K562 (cell line): Measurements from ENCODE around the gene LOXL4. TPM values are rescaled to one million over a fixed set of nuclear protein-coding genes. Genes with fewer than 3 reads are reported as not detected.

Experiments used
- ARID1B ChIP-seq: fragments of 450-650 bp; IDR thresholded peaks from 2 replicates; pipeline ENCODE4 v1.6.1; 2016; ENCODE audit warnings: antibody characterized with exemption, mild to moderate bottlenecking, inconsistent platforms
- ARID2 ChIP-seq: fragments of 450-650 bp; IDR thresholded peaks from 2 replicates; pipeline ENCODE4 v1.6.1; 2017; ENCODE audit warnings: antibody characterized with exemption, mild to moderate bottlenecking
- CREM ChIP-seq: IDR thresholded peaks from 2 replicates; pipeline ENCODE4 v1.6.1; 2014; ENCODE audit warnings: antibody characterized with exemption, low read depth
- DACH1 ChIP-seq: fragments of 450-650 bp; IDR thresholded peaks from 2 replicates; pipeline ENCODE4 v1.6.1; 2018; ENCODE audit not compliant: partially characterized antibody
- EGR1 ChIP-seq: fragments of 450-650 bp; conservative IDR thresholded peaks from 2 replicates; pipeline ENCODE4 v1.6.1; 2017; ENCODE audit warnings: mild to moderate bottlenecking
- FOSL1 ChIP-seq: fragments of 200-800 bp; sonication (Bioruptor generic); conservative IDR thresholded peaks from 2 replicates; pipeline ENCODE4 v1.6.1; 2016; ENCODE audit warnings: missing genetic modification characterization, missing compliant biosample characterization
- FOXM1 ChIP-seq, 2 experiments: fragments of 450-650 bp in 1 of 2; sonication (generic) in 1 of 2; formaldehyde crosslinking in 1 of 2; IDR thresholded peaks; 2 replicates each; pipeline versions ENCODE4 v1.6.1 to v1.9.0; 2017 to 2022; ENCODE audit warnings: low read depth in 2 of 2, mild to moderate bottlenecking in 2 of 2, missing genetic modification reagents in 1 of 2, moderate library complexity in 1 of 2
- HOXB6 ChIP-seq: fragments of 250-450 bp; sonication (Bioruptor Pico); IDR thresholded peaks from 2 replicates; pipeline ENCODE4 v1.5.1; 2022; ENCODE audit warnings: mild to moderate bottlenecking, borderline replicate concordance
- LARP7 ChIP-seq: fragments of 450-650 bp; IDR thresholded peaks from 2 replicates; pipeline ENCODE4 v1.6.1; 2016
- MEIS2 ChIP-seq: fragments of 450-650 bp; IDR thresholded peaks from 2 replicates; pipeline ENCODE4 v1.6.1; 2014; ENCODE audit warnings: mild to moderate bottlenecking; ENCODE audit not compliant: partially characterized antibody
- NFIC ChIP-seq: fragments of 450-650 bp; IDR thresholded peaks from 2 replicates; pipeline ENCODE4 v1.6.1; 2017; ENCODE audit warnings: mild to moderate bottlenecking, inconsistent platforms
- PHF8 ChIP-seq: fragments of 200-600 bp; sonication (generic); IDR thresholded peaks from 2 replicates; pipeline ENCODE4 v1.6.1; 2012; ENCODE audit warnings: mixed run types, mild to moderate bottlenecking, inconsistent platforms, low read length, moderate library complexity, borderline replicate concordance
- RBM25 ChIP-seq: fragments of 200-400 bp; formaldehyde crosslinking; IDR thresholded peaks from 2 replicates; pipeline ENCODE4 v1.6.1; 2018; ENCODE audit warnings: low read length, low read depth, moderate library complexity; ENCODE audit not compliant: severe bottlenecking
- SMAD2 ChIP-seq: fragments of 150-350 bp; IDR thresholded peaks from 2 replicates; pipeline ENCODE4 v1.6.1; 2014; ENCODE audit warnings: low read depth, mild to moderate bottlenecking, low read length
- SMARCC2 ChIP-seq: fragments of 450-650 bp; IDR thresholded peaks from 2 replicates; pipeline ENCODE4 v1.6.1; 2017; ENCODE audit warnings: antibody characterized with exemption, moderate library complexity, mild to moderate bottlenecking, low read depth
- SMARCE1 ChIP-seq: fragments of 450-650 bp; IDR thresholded peaks from 2 replicates; pipeline ENCODE4 v1.7.1; 2016; ENCODE audit warnings: mild to moderate bottlenecking
- SOX6 ChIP-seq: fragments of 450-650 bp; IDR thresholded peaks from 2 replicates; pipeline ENCODE4 v1.6.1; 2014; ENCODE audit warnings: mild to moderate bottlenecking
- TAF1 ChIP-seq: IDR thresholded peaks from 2 replicates; pipeline ENCODE4 v1.6.1; 2011; ENCODE audit warnings: mild to moderate bottlenecking, low read length, moderate library complexity; ENCODE audit not compliant: insufficient read depth, control insufficient read depth, severe bottlenecking; ENCODE audit errors: extremely low read depth
- TCF7L2 ChIP-seq: fragments of 150-350 bp; IDR thresholded peaks from 2 replicates; pipeline ENCODE4 v1.6.1; 2016; ENCODE audit warnings: low read depth, mild to moderate bottlenecking, low read length, moderate library complexity
- TRIM24 ChIP-seq, 2 experiments: fragments of 450-650 bp; IDR thresholded peaks; 2 replicates each; pipeline ENCODE4 v1.6.1; 2016
- ZNF174 ChIP-seq: fragments of 250-450 bp; sonication (Bioruptor Pico); IDR thresholded peaks from 2 replicates; pipeline ENCODE4 v1.4.0; 2020; ENCODE audit warnings: mild to moderate bottlenecking
- ZNF197 ChIP-seq: fragments of 200-800 bp; sonication (Bioruptor generic); IDR thresholded peaks from 2 replicates; pipeline ENCODE4 v1.6.1; 2016; ENCODE audit warnings: low read depth, missing genetic modification characterization, missing compliant biosample characterization
- ZNF57 ChIP-seq: fragments of 450-650 bp; formaldehyde crosslinking; IDR thresholded peaks from 2 replicates; pipeline ENCODE4 v1.4.0; 2020; ENCODE audit warnings: mild to moderate bottlenecking, moderate library complexity
- polyA plus RNA-seq, 8 experiments: library from polyadenylated mRNA; depleted of rRNA in 4 of 8; stranded (reverse) in 5 of 8; unstranded in 3 of 8; fragments of >200 nt; fragmentation: Nextera tagmentation in 2 of 8; fragmentation: Illumina TruSeq in 1 of 8; extraction: Ambion mirVana in 2 of 8; extraction: Trizol in 1 of 8; gene quantifications; 2 replicates each; pipeline versions ENCODE4 v1.2.1 to v1.2.3, GENCODE V29; 2011 to 2014; ENCODE audit warnings: inconsistent platforms in 1 of 8, missing spikeins in 1 of 8
- total RNA-seq, 7 experiments: library from RNA; depleted of rRNA in 6 of 7; stranded (reverse); fragments of >200 nt in 6 of 7; fragmentation: Illumina TruSeq in 2 of 7; extraction: Trizol in 2 of 7; gene quantifications; 2 replicates each; pipeline versions ENCODE4 v1.2.1 to v1.2.3, GENCODE V29; 2011 to 2021; ENCODE audit warnings: low replicate concordance in 1 of 7
- TF ChIP-seq, protein P1 (sequence below): IDR thresholded peaks from 2 replicates; pipeline ENCODE4 v1.6.1; 2011; ENCODE audit not compliant: insufficient read length; ENCODE audit errors: extremely low read depth
- TF ChIP-seq, protein P2 (sequence below): fragments of 250-450 bp; sonication (Bioruptor Pico); IDR thresholded peaks from 2 replicates; pipeline ENCODE4 v1.8.0; 2022; ENCODE audit warnings: inconsistent platforms
- TF ChIP-seq, protein P3 (sequence below), 3 experiments: IDR thresholded peaks in 2 of 3; conservative IDR thresholded peaks in 1 of 3; 2 replicates each; pipeline ENCODE4 v1.5.1; 2011 to 2012; ENCODE audit warnings: low read length in 3 of 3, mild to moderate bottlenecking in 3 of 3, control low read depth in 2 of 3, improper control_type of control experiment in 1 of 3, inconsistent platforms in 1 of 3, low read depth in 1 of 3, mixed read lengths in 1 of 3, moderate library complexity in 1 of 3; ENCODE audit not compliant: insufficient read depth in 2 of 3

The LOXL4 gene
- total and polyA plus RNA-seq, 9 of the 15 experiments (the other 6 are each of a cell fraction or from before 2014, with no cell fraction given): 0.03 to 0.35 (median 0.05) TPM; not detected in 3

- TF ChIP-seq TAF1 (no peak), TRIM24 (IDR thresholded peaks at IDR 0.05) (peak; percentile 36 to 74; a peak in 3 of 4 replicates), FOXM1 (IDR thresholded peaks at IDR 0.05; ENCODE audit: low read depth) (peak; percentile 73; the same call in 1 of the 2 replicates), FOXM1 (CRISPR knock-in tag; IDR thresholded peaks at IDR 0.05; ENCODE audit: low read depth) (no peak), MEIS2 (peak; percentile 56), LARP7 (no peak), EGR1 (no peak), NFIC (peak; percentile 38), HOXB6 (CRISPR knock-in tag) (no peak), CREM (no peak), DACH1 (peak; percentile 60), ARID1B (peak; percentile 90), SMARCE1 (peak; percentile 59; the same call in 1 of the 2 replicates), SMARCC2 (peak; percentile 28; the same call in 1 of the 2 replicates), SMAD2 (no peak), PHF8 (no peak), ZNF57 (CRISPR knock-in tag) (no peak), ZNF197 (CRISPR knock-in tag) (no peak), FOSL1 (tag) (peak; percentile 45; the same call in 1 of the 2 replicates), ARID2 (no peak), TCF7L2 (no peak), RBM25 (peak; percentile 98), SOX6 (peak; percentile 77), ZNF174 (CRISPR knock-in tag) (no peak)
- TF ChIP-seq, protein P1, sequence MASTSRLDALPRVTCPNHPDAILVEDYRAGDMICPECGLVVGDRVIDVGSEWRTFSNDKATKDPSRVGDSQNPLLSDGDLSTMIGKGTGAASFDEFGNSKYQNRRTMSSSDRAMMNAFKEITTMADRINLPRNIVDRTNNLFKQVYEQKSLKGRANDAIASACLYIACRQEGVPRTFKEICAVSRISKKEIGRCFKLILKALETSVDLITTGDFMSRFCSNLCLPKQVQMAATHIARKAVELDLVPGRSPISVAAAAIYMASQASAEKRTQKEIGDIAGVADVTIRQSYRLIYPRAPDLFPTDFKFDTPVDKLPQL: no peak
- TF ChIP-seq, protein P2, sequence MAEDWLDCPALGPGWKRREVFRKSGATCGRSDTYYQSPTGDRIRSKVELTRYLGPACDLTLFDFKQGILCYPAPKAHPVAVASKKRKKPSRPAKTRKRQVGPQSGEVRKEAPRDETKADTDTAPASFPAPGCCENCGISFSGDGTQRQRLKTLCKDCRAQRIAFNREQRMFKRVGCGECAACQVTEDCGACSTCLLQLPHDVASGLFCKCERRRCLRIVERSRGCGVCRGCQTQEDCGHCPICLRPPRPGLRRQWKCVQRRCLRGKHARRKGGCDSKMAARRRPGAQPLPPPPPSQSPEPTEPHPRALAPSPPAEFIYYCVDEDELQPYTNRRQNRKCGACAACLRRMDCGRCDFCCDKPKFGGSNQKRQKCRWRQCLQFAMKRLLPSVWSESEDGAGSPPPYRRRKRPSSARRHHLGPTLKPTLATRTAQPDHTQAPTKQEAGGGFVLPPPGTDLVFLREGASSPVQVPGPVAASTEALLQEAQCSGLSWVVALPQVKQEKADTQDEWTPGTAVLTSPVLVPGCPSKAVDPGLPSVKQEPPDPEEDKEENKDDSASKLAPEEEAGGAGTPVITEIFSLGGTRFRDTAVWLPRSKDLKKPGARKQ (CRISPR knock-in tag): no peak
- TF ChIP-seq, protein P3, sequence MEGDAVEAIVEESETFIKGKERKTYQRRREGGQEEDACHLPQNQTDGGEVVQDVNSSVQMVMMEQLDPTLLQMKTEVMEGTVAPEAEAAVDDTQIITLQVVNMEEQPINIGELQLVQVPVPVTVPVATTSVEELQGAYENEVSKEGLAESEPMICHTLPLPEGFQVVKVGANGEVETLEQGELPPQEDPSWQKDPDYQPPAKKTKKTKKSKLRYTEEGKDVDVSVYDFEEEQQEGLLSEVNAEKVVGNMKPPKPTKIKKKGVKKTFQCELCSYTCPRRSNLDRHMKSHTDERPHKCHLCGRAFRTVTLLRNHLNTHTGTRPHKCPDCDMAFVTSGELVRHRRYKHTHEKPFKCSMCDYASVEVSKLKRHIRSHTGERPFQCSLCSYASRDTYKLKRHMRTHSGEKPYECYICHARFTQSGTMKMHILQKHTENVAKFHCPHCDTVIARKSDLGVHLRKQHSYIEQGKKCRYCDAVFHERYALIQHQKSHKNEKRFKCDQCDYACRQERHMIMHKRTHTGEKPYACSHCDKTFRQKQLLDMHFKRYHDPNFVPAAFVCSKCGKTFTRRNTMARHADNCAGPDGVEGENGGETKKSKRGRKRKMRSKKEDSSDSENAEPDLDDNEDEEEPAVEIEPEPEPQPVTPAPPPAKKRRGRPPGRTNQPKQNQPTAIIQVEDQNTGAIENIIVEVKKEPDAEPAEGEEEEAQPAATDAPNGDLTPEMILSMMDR (IDR thresholded peaks at IDR 0.05 in 2 of 3, conservative IDR thresholded peaks at IDR 0.05 in 1 of 3; ENCODE audit: insufficient read depth in 2 of 3, low read depth in 1 of 3, low read length in 3 of 3): no peak
Observed at GRCh38 chr10:98226508-98227144, 41.4 kb downstream of the LOXL4 start (continued).
